GM21528 (cell line): ENCODE measurements around the gene SPECC1L.
"Not testable (repeated sequence)": the region's sequence is repeated elsewhere in the genome, so short reads cannot be mapped to it uniquely, and the experiment has no call there.

Experiments
- ATAC-seq: cut with Tn5 transposase; IDR thresholded peaks from one replicate; pipeline ENCODE4 v1.9.1; 2021; ENCODE audit warnings: mild to moderate bottlenecking, moderate library complexity; ENCODE audit not compliant: unreplicated experiment, low FRiP score

The SPECC1L gene

DNA sequence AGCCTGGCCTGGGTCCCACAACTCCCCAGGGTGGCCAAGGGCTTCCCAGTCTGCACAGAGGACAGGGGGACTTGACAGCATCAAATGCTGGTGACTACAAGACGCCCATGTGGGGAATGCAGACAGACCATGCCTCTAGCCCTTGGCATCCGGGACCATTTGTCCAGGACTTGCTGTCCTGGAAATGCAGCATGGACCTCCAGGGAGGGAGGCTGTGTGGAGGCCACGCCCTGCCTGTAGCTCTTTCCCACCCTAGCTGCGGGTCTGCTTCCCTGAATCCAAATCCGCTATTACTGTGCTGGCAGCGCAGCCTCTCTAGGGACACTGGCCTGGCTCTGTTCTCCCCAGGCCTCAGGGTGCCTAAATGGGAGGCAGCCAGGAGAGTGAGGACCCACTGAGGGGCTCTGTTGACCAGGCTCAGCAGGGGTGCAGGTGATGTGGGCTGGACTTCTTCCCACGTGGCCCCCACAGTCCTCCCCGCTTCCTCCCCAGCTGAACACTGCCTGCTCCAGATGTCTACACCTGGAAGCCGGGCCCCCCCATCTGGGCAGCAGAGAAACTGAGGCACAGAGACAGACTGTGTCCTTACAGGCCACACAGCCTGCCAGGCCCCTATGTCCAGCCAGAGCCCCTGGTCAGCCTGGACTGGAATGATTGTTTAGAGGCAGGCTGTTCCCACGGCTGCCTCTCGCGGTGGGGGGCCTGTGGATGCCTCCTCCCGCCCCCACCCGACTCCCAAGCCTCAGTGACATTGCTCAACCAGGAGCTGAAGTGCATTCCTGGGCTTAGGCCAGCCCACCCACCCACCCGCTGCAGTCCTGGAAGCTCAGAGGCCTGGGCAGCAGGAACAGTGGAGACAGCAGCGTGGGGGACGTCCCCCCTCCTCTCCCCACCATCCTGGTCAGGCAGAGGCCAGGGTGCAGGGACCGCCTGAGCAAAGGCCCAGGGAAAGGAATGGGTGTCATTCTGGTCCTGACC is 24.8 kb upstream of the SPECC1L start:
- not testable (repeated sequence) for ATAC-seq

DNA sequence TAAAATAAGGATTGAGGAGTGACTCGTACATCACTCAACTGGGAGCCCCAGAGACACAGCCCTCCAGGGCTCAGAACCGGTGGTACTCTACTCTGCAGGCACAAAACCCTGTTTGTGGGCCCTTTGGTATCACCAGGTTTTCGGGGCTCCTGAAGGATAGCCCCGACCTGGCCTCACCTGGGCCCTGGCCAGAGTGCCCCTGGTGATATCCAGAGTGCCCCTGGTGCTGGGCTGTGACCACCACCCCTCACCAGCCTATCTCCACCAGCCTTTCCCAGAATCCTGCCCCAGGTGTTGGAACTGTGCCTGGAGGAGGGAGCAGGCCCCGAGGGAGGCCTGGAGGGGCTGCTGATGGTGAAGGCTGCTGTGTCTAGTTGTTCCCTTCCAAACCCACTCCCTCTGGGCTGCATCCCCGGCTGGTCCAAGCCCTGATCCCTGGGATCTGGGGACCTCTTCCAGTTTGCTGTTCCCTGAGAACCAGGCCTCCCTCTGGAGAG is 23.6 kb upstream of the SPECC1L start:
- no peak for ATAC-seq

- no peak for ATAC-seq
Measured at GRCh38 chr22:24247564-24248344, 22.9 kb upstream of the SPECC1L start.

GRCh38 chr22:24248611-24249010 is 22.0 kb upstream of the SPECC1L start:
- not testable (repeated sequence) for ATAC-seq

DNA sequence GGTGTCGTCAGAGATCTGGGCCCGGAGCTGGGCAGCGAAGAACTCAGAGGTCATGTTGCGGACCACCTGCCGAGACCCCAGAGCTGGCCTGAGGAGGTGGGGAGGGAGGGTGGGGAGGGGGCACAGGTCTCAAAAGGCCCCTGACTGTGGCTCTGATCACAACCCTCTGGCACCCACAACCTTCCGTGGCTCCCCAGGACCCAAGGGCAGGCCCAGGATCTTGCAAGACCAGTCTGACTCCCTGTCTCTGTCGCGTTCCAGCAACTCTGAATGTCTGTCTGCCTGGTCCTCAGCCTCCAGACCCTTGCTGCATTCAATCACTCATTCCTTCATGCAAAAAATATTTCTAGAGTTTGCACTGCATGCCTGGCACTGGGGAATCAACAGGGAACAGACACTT is 21.2 kb upstream of the SPECC1L start:
- not testable (repeated sequence) for ATAC-seq

DNA sequence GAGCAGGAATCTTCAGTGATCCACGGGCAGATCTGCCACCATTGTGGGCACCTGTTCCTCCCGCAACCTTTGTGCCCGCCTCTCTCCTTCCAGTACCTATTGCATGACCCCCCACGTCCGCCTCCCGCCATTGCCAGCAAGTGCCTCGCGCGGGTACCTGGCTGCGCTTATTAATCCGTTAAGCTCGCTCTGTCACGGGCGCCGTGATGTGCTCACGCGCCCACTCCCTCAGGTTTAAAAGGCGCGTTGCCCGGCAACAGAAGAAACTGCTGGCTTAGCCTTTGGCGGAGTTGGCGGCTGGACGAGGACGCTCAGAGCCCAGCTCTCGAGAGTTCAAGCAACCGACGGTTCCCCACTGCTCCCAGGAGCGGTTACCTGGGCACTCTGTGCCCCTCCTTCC is 19.3 kb upstream of the SPECC1L start:
- not testable (repeated sequence) for ATAC-seq

DNA sequence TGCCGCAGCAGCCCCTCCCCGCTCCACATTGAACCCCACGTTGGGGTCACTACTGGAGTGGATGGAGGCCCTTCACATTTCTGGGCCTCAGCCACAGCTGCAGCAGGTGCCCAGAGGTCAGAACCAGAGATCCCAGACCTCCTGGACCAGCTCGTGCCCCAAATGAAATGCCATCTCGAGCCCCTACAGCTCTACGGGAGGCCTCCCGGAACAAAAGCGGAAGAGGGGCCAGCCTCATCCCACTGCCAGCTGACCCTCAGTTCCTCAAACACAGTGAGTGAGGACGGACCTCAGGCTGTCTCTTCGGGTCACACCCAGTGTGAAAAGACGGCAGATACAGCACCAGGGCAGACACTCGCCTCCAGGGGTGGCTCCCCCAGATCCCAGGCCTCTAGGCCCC is 17.5 kb upstream of the SPECC1L start:
- ATAC-seq = not testable (repeated sequence)

GRCh38 chr22:24256136-24256535 is 14.5 kb upstream of the SPECC1L start:
- ATAC-seq = not testable (repeated sequence)

- ATAC-seq = not testable (repeated sequence)
Measured at GRCh38 chr22:24256736-24257135, 13.9 kb upstream of the SPECC1L start.

- not testable (repeated sequence) for ATAC-seq
Measured at GRCh38 chr22:24259459-24259858, 11.2 kb upstream of the SPECC1L start.

GRCh38 chr22:24262185-24262749 is 8.4 kb upstream of the SPECC1L start:
- not testable (repeated sequence) for ATAC-seq

- not testable (repeated sequence) for ATAC-seq
Measured at GRCh38 chr22:24263479-24263878, 7.2 kb upstream of the SPECC1L start.

DNA sequence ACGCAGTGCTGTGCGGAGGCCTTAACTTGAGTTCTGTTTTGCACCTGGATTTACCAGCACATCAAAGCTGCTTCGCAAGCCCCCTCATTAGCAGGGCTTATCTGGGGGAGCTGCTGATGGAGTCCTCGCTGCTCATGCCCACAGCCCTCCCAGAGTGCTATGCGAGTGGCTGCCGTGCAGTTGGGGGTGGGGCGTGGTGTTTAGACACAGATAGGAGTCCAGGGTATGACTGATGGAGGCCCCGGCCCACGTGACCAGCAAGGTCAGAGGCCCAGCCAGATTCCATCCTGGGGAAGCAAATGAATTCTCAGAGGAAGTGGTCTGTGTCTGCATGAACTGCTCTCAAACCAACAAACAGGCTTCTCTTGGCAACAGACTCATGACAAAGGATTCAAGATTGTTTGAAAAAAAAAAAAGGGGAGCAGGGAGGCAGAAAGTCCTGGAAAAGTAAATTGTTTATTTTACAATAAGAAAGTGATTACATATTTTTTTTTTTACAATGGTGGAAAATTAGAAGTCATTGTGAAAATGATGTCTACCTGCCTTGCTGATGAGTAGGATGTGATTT is 6.2 kb upstream of the SPECC1L start:
- not testable (repeated sequence) for ATAC-seq

GRCh38 chr22:24265734-24266133 is 4.9 kb upstream of the SPECC1L start:
- no peak for ATAC-seq

DNA sequence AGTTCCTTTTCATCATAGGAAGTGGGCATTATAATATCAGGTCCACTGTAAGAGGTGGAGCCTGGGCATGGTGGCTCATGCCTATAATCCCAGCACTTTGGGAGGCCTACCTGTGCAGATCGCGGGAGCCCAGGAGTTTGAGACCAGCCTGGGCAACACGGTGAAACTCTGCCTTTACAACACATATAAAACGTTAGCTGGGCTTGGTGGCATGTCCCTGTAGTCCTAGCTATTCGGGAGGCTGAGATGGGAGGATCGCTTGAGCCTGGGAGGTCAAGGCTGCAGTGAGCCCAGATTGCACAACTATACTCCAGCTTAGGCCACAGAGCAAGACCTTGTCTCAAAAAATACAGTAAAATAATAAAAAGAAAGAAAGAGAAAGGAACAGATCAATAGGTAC is 4.1 kb upstream of the SPECC1L start:
- ATAC-seq = not testable (repeated sequence)

DNA sequence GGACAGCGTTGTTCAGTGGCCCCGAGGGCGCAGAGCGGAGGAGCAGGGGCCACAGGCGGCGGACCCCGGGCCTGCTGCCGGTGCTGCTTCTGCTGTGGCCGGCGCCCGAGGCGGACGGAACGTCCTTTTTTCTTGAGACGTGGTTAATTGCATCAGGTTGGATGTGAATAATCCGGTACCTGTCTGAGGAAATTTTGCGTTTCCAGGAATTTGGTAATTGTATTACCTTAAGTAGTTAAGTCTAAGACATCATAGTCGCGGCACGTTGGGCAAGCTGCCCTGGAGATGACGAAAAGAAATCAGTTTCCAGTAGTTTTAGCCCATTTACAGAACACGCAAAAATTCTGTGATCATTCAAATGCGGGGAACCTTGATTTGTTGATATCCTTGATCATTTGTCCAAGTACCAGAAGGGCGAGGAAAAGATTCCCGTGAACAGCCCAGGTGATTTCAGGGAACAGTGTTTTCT is 789 bp downstream of the SPECC1L start:
- ATAC-seq = no peak

DNA sequence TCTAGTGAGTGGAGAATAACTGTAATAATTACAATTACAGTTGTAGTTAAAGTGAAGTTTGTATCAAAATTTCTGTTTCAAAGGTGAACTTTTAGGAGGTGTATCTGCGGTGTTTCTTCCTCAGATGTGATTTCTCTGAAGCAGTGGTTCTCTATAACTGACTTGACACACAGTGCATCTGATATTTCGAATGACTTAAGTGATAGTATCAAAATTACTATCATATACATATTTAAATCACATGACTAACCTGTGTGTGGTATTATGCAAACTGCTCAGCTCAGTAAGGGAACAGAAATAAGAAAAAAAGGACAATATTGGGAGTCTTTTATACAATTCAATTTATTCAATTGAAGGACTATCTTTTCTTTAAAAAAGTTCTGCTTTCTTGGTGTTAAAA is 2.4 kb downstream of the SPECC1L start:
- ATAC-seq = not testable (repeated sequence)

GRCh38 chr22:24273906-24274305 is 3.3 kb downstream of the SPECC1L start:
- not testable (repeated sequence) for ATAC-seq

DNA sequence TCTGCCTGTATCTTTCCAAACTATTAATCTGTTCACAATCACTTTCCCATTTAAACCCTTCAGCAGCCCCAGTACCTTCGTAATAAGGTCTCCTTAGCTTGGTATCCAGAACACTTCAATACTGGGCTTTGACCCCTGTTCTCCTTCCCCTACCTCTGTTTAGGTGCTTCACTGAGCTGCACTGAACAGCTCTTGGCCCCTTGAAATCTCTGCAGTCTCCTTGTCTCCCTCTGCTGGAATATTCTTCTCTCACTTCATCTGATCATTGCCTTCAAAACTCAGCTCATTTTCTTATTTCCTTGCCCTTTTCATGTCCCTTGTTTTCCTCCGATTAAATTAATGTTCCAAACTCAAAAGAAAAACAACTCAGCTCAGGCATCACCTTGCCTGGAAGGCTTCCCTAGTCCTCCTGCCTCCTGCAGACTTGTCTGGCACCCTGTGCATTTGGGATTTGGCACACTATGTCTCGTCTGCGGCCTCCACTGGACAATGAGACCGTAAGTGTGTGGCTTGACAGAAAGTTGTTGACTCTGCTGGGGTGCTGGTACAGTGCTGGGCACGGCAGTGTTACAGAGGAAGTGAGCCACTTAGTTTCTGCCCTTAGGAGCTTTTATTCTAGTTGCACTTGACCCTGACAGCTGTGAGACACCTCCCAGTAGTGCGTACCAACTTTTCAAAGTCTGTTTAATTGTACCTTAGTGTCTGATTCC is 4.2 kb downstream of the SPECC1L start:
- ATAC-seq = not testable (repeated sequence)

DNA sequence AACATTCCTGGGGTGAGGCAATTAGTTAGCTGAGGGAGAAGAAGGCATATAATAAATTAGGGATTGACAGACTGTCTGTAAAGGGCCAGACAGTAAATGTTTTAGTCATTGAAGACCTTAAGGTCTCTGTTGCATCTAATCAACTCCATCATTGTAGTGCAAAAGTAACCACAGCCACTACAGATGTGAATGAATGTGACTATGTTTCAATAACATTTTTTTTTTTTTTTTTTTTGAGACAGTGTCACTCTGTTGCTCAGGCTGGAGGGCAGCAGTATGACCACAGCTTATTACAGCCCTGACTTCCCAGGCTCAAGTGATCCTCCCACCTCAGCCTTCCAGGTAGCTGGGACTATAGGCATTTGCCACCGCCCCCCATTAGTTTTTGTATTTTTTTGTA is 9.7 kb downstream of the SPECC1L start:
- not testable (repeated sequence) for ATAC-seq
